HG02763 (cell line): ENCODE data around the gene CD1C.
"Not testable (repeated sequence)": the region's sequence is repeated elsewhere in the genome, so short reads cannot be mapped to it uniquely, and the experiment has no call there.

ENCODE experiments used
- ATAC-seq: cut with Tn5 transposase; IDR thresholded peaks from one replicate; pipeline ENCODE4 v1.9.1; 2021; ENCODE audit warnings: mild to moderate bottlenecking, moderate library complexity; ENCODE audit not compliant: unreplicated experiment

Gene CD1C

GRCh38 chr1:158327481-158327880 lies 37.8 kb downstream of the CD1C start:
- ATAC-seq = no peak

- ATAC-seq = no peak
Measured at GRCh38 chr1:158328426-158328825, 38.7 kb downstream of the CD1C start.

- ATAC-seq = no peak
Measured at GRCh38 chr1:158329300-158329699, 39.6 kb downstream of the CD1C start.

- no peak for ATAC-seq
Measured at GRCh38 chr1:158329733-158330132, 40.0 kb downstream of the CD1C start.

- ATAC-seq = no peak
Measured at GRCh38 chr1:158330391-158331105, 40.8 kb downstream of the CD1C start.

GRCh38 chr1:158331106-158331425 lies 41.3 kb downstream of the CD1C start:
- no peak for ATAC-seq

- no peak for ATAC-seq
Measured at GRCh38 chr1:158331481-158332150, 41.9 kb downstream of the CD1C start, which contains the start of gene CD1B. CD1B (minus strand) TSS chr1:158331531; CDS start chr1:158331423, 108 bp downstream.

- no peak for ATAC-seq
Measured at GRCh38 chr1:158333405-158334155, 43.9 kb downstream of the CD1C start.

- no peak for ATAC-seq
Measured at GRCh38 chr1:158334526-158335212, 44.9 kb downstream of the CD1C start.

GRCh38 chr1:158335213-158335532 lies 45.5 kb downstream of the CD1C start:
- ATAC-seq = no peak

- not testable (repeated sequence) for ATAC-seq
Measured at GRCh38 chr1:158336413-158336812, 46.7 kb downstream of the CD1C start.
